ENCODE results near the gene PLPP4. TPM values are rescaled to one million over a fixed set of nuclear protein-coding genes. Genes with fewer than 3 reads are reported as not detected.

Gene PLPP4
- total RNA-seq, 3 donors from 2014 or later: not detected

- Histone ChIP-seq H3K27me3 (peaks cover 0 to 4% of the 10 kb centered on the region in 2 donors), H3K27ac (no peak overlapping the region), H3K4me3 (no peak overlapping the region), H3K4me1 (no peaks in the 10 kb centered on the region), H3K9me3 (no peaks in the 10 kb centered on the region), H3K36me3 (no peaks in the 10 kb centered on the region)
- TF ChIP-seq POLR2AphosphoS5 (IDR thresholded peaks at IDR 0.05) (no peak), CTCF (IDR thresholded peaks at IDR 0.05) (no peak), POLR2A (IDR thresholded peaks at IDR 0.05) (no peak)
- intact Hi-C loops (cut with DNase I; ENCODE audit: low total_unique reads): no loop called here
- DNase-seq (ENCODE audit: low spot score in 2 of 2): no peak
Observed at GRCh38 chr10:120428754-120429153, 28.3 kb upstream of the PLPP4 start.

- no peak for DNase-seq (ENCODE audit: low spot score in 2 of 2)
- Histone ChIP-seq H3K27me3 (peaks cover 0 to 4% of the 10 kb centered on the region in 2 donors), H3K9me3 (no peaks in the 10 kb centered on the region), H3K4me3 (no peak overlapping the region), H3K36me3 (no peaks in the 10 kb centered on the region), H3K4me1 (no peaks in the 10 kb centered on the region), H3K27ac (no peak overlapping the region)
- TF ChIP-seq POLR2AphosphoS5 (IDR thresholded peaks at IDR 0.05): no peak
- intact Hi-C loops (cut with DNase I; ENCODE audit: low total_unique reads): no loop called here
Observed at GRCh38 chr10:120429395-120429794, 27.6 kb upstream of the PLPP4 start.

- Histone ChIP-seq H3K27me3 (peaks cover 0 to 4% of the 10 kb centered on the region in 2 donors), H3K4me1 (no peaks in the 10 kb centered on the region), H3K36me3 (no peaks in the 10 kb centered on the region), H3K27ac (no peak overlapping the region), H3K4me3 (no peak overlapping the region), H3K9me3 (no peaks in the 10 kb centered on the region)
- no peak for DNase-seq (ENCODE audit: low spot score in 2 of 2)
- intact Hi-C loops (cut with DNase I; ENCODE audit: low total_unique reads): no loop called here
- TF ChIP-seq POLR2A (IDR thresholded peaks at IDR 0.05) (no peak), POLR2AphosphoS5 (IDR thresholded peaks at IDR 0.05) (no peak), CTCF (IDR thresholded peaks at IDR 0.05) (no peak)
Observed at GRCh38 chr10:120431251-120431651, 25.8 kb upstream of the PLPP4 start.

- no peaks in the 10 kb centered on the region for H3K4me1 ChIP-seq
- peaks cover 0 to 4% of the 10 kb centered on the region in 2 donors for H3K27me3 ChIP-seq
- no peak overlapping the region for H3K4me3 ChIP-seq
Observed at GRCh38 chr10:120432209-120432608, 24.8 kb upstream of the PLPP4 start.

GRCh38 chr10:120433141-120433540 lies 23.9 kb upstream of the PLPP4 start:
- no peaks in the 10 kb centered on the region for H3K4me1 ChIP-seq
- intact Hi-C loops (cut with DNase I; ENCODE audit: low total_unique reads): no loop called here
- no peak overlapping the region for H3K4me3 ChIP-seq
- peaks cover 0 to 4% of the 10 kb centered on the region in 2 donors for H3K27me3 ChIP-seq
- H3K9me3 ChIP-seq: no peaks in the 10 kb centered on the region
- TF ChIP-seq CTCF (IDR thresholded peaks at IDR 0.05) (no peak), POLR2A (IDR thresholded peaks at IDR 0.05) (no peak), POLR2AphosphoS5 (IDR thresholded peaks at IDR 0.05) (no peak)
- DNase-seq (ENCODE audit: low spot score in 2 of 2): no peak
- H3K27ac ChIP-seq: no peak overlapping the region
- H3K36me3 ChIP-seq: no peaks in the 10 kb centered on the region

More at GRCh38 chr10:120432209-120432608, 24.8 kb upstream of the PLPP4 start:
- Histone ChIP-seq H3K9me3 (no peaks in the 10 kb centered on the region), H3K36me3 (no peaks in the 10 kb centered on the region), H3K27ac (no peak overlapping the region)
- DNase-seq (ENCODE audit: low spot score in 2 of 2): no peak
- intact Hi-C loops (cut with DNase I; ENCODE audit: low total_unique reads): no loop called here
- no peak for TF ChIP-seq POLR2AphosphoS5 (IDR thresholded peaks at IDR 0.05)
- no peak for TF ChIP-seq CTCF (IDR thresholded peaks at IDR 0.05)
- no peak for TF ChIP-seq POLR2A (IDR thresholded peaks at IDR 0.05)
